NCI-H82 treated with DMSO at 0.1 percent for 48 hours (cell line): ENCODE results near the gene RADX.
"Not testable (repeated sequence)": the region's sequence is repeated elsewhere in the genome, so short reads cannot be mapped to it uniquely, and the experiment has no call there.

ENCODE experiments used
- DNase-seq: peaks from one replicate; lab custom pipeline; 2025; ENCODE audit not compliant: unreplicated experiment; lab: John Stamatoyannopoulos, UW

The RADX gene, protein sequence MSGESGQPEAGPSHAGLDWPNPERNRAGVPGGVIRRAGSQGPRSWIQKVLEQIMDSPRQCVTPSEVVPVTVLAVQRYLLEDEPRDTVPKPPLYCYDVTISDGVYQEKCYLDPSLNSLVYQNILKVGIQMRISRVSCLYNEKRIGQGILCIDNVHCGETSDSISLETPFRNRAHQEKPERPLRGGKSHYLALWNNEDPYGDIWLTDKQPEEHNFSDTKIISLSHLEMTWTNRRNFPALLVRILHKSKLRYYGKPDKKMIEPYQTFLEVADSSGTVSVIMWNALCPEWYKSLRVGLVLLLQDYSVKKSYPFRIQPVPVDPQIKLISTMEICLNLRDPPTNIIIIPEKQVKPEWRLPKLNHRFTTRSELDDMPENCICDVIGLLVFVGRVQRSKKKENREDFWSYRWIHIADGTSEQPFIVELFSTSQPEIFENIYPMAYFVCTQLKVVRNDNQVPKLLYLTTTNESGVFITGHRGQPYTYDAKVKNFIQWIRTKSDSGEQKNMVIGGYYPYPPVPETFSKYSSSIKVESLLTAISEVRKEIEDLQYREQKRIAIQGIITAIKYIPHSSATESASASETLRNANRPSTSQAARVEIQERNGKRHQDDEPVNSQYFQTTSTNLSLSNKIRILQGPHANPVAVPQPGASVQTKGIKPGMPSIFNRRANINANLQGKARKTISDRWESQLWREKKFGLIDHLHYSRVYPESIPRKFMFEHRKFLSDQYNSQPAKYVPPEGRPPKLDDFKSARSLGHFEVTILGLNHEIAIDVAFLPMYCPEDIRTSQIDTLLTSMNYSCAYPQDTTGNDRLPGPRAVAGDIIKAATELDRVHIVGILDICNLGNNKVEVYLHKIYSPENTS

DNA sequence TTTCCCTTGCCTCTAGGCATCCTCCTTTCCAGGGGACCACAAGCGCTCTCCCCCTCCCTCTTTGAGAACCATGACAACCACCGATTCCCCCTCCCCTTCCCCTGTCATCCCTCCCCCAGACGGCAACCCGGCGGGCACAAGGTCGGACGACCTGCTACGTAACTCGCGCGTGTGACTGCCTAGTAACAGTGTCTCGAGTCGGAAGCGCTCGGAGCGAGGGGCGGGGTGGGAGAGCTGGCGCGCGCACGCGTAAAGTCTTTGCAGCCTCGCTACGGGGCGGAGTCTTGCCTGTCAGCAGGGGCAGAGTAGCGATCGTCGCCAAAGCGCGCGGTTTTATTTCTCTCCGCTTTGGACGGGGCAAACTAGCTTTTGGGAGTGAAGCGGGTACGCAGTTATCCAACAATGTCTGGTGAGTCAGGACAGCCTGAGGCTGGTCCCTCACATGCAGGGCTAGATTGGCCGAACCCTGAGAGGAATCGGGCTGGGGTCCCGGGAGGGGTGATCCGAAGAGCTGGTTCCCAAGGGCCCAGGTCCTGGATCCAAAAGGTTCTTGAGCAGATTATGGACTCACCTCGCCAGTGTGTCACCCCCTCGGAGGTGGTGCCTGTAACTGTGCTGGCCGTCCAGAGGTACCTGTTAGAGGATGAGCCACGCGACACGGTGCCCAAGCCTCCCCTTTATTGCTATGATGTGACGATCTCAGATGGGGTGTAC lies at the start of gene RADX:
Gene RADX, plus strand, starts transcription at position 300 of the 714 bp plus-strand sequence. Its CDS starts 103 bp downstream, at position 403.
- no peak for DNase-seq

DNA sequence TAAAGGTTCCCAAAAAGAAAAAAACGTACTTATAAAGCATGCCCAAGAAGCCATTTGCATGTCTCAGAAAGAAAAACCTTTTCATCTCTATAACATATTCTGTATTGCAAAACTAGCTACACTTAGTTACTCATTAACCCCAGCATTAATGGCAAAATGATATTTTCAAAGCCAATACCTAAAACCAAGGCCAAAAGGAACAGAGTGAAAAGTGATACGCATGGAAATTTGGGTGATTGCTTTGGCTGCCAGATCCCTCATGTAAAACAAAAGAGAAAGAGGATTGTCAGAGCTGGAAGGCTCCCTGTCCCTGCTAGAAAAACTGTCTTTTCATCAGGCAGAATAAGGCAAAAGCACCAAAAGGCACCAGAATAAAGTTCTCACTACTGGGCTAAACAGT lies 46.8 kb upstream of the RADX start:
- DNase-seq: no peak

DNA sequence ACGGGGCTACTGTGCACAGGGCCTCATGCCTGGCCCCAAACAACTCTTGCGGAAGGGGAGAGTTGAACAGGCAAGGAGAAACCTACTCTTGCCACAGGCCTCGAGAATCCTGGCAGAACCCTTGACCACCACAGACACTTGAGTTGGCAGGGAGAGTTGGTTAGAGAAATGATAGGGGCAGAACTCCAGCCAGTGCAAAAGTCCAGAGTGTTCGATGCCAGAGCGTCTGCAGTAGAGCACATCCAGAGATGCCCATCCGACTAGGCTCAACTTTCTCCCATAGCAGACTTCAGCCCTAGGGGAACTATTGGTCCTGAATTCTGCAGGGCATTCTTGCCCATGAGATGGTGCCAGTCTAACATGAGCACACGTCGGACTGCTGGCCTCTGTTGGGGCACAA lies 45.4 kb upstream of the RADX start:
- DNase-seq: no peak

DNA sequence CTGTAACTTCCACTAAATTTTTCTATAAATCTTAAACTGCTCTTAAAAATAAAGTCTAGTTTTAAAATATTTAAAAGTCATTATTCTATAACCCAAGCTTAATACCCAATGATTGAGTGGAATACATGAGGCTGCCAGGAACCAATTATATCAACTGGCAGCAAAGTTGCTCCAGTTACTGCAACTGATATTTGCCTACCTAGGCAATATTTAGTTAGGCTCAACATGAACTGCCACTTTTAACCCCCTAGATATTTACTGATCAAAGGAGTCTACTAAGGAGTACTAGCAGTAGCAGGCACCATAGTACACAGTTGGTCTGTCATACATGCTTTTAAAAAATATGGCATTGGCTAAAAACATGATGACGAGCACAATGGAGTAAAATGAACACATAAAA lies 29.9 kb upstream of the RADX start:
- no peak for DNase-seq

DNA sequence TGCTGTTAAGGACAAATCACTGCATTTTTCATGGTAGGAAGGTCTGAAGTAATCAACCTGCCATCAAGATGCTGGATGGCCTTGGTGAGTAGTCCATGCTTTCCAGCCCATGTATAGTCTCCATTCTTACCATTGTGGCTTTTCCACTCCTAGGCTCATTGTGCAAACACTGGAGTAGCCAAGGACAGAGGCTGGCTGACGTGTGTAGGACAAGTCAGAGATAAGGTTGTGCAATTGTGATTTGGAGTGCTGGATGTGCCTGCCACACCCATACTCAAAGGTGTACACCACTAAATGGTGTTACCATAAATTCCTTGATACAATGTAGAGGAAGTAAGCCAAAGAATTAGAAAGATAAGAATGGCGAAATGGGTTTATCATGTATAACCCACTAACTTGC lies 26.3 kb upstream of the RADX start:
- no peak for DNase-seq

DNA sequence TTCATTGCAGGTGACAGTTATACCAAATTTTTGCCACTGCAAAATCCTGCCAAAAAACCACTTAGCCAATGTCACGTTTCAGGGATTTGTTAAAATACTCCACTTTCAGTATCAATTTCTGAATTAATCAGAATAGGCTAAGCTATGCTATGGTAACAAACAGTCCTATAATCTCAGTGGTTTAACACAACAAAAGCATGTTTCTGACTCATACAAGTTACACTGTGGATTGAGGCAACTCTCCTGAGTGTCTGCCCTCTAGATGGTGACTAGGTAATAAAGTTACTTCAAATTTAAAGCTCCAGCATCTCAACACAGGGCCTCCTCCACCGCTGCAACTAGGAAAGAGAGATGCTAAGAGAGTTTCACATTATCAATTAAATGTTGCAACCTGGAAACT lies 23.0 kb upstream of the RADX start:
- DNase-seq: no peak

DNA sequence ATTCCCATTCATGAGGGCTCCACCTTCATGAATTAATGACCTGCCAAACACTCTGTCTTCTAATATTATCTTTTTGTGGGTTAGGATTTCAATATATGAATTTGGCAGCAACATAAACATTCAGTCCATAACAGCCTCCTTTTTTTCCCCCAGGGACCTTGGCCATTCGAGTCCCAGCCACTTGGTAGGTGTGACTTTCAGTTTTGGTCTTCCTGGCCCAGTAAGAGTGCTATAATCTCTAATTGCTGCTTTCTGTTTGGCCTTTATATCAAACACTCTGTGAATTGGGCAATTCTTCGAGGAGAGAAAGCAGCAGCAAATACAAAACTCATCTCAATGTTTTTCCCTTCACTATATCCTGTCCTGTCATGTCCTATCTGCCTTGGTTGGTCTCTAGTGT lies 12.4 kb upstream of the RADX start:
- DNase-seq: no peak

DNA sequence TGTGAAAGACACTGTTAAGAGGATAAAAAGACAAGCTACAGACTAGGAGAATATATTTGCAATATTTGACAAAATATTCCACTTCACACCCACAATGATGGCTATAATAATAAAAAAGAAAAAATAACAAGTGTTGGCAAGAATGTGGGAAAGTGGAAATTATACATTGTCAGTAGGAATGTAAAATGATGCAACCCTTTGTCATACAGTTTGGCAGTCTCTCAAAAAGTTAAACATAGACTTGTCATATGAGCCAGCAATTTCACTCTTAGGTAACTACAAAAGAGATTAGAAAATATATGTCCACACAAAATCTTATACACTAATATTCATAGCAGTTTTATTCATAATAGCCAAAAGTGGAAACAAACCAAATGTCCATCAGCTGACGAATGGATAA lies 5.2 kb upstream of the RADX start:
- DNase-seq: no peak

DNA sequence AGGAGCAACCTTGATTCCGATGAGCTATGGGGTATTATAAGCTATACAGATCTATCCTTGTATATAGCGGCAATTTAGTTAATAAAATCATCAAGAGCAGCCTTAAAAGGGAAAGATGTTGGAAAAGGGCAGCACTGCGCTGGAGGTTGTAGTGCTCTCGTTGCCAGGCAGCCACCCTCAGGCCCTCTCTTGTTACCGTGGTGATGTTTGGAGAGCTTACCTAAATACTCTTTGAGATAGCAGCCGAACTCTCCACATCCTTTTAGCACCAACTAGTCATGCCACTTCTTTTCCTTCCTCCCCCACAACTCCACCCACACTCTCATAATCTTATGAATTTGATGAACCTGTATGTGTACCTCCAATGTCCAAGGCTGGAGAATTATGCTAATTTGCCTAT lies 3.8 kb upstream of the RADX start:
- DNase-seq: no peak

DNA sequence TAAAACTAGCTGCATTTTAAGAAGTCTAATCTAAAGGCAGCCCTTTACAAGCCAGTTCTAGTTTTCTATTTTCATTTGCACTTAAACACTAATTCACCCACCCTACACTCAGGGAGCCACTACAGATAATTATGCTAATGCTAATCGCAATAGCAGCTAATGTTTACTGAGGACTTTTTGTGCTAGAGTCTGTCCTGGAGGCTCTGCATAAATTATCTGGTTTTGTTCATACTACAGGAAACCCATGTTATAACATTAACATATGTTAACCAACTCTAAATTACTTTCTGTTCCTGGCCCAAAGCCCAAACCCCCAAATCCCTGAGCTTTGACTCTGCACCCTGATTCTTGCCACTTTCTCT lies 480 bp upstream of the RADX start:
- DNase-seq: no peak

DNA sequence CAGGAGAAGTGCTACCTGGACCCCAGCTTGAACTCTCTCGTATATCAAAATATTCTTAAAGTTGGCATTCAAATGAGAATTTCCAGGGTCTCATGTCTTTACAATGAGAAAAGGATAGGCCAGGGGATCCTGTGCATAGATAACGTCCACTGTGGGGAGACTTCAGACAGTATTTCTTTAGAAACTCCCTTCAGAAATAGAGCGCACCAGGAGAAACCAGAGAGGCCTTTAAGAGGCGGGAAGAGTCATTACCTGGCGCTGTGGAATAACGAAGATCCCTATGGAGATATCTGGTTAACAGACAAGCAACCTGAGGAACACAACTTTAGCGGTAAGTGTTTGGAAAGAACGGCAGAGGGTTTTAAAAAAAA lies 600 bp downstream of the RADX start:
- DNase-seq: no peak

DNA sequence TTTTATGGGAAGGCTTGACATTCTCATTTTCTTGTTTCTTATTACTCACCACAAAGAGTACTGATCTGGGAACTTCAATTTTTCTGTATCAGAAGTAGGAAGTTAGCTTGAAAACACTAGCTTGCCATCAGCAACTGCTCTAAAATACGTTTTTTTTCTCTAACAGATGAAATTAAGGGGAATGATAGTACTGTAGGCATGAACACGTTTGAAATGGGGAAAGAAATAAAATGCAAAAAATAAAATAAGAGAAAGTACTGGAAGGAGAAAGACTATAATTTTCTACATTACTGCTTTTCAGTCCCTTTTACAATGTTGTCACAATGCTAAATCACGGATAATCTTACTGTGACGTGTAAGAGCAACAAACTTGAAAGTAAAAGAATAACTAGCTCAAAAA lies 1.5 kb downstream of the RADX start:
- DNase-seq: no peak

DNA sequence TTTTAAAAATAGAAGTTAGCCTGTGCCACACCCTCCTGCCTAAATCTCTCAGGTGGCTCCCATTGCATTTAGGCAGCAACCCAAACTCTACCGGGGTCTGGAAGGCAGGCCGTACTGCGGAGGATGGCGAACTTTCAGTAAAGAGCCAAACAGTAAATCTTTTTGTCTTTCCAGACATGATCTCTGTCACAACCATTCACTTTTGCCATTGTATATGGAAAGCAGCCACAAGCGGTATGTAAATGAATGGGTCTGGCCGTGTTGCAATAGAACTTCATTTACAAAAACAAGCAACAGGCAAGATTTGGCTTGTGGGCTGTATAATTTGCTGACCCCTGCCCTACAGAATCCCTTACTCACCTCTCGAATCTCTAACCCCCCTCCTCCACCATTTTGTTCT lies 3.3 kb downstream of the RADX start:
- DNase-seq: no peak

DNA sequence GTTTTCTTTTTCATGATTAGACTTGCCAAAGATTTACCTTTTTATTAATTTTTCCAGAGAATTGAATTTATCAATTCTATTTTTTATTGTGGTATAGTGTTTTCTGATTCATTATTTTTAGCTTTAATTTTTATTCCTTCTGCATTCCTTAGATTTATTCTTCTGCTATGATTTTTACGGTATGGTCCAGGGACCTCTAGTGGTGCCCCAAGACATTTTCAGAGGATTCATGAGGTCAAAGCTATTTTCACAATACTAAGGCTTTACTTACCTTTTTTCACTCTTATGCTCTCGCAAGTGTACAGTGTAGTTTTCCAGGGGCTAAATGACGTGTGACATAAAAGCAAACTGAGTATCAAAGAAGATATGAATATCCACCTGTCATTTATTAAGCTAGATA lies 8.0 kb downstream of the RADX start:
- DNase-seq: no peak

DNA sequence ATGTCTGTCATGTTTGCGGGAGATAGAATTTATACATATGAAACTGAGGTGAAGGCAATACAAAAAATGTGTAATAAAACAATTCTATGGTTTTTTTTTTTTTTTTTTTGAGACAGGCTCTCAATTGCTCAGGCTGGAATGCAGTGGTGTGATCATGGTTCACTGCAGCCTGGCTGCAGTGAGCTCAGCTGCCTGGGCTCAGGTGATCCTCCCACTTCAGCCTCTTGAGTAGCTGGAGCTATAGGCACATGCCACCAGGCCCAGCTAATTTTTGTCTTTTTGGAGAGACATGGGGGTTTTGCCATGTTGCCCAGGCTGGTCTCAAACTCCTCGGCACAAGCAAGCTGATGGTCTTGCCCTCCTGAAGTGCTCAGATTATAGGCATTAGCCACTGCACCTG lies 10.1 kb downstream of the RADX start:
- DNase-seq: no peak

DNA sequence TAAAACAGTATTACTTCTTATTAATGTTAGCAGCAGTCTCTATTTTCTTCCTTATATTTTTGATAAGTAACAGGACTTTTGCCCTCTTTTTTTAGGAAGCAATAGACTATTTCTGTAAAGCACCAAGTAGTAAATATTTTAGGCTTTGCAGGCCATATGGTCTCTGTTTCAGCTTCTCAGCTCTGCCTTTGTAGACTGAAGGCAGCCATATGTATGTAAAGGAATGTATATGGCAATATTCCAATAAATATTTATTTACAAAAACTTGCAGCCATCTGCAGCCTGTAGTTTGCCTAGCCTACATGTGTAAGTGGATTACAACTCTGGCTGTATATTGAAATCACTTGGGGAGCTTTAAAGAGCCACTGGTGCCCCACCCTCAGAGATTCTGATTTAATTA lies 15.0 kb downstream of the RADX start:
- DNase-seq: no peak

DNA sequence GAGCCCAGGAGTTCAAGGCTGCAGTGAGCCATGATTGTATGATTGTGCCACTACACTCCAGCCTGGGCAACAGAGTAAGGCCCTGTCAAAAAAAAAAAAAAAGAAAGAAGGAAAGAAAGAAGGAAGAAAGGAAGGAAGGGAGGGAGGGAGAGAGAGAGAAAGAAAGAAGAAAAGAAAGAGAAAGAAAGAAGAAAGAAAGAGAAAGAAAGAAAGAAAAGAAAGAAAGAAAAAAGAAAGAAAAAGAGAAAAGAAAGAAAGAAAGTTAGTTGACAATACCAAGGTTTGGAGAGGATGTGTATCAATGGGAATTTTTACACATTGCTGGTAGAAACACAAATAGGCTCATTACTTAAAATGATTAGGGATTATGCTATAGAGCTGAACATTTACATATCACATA lies 19.8 kb downstream of the RADX start:
- no peak for DNase-seq

DNA sequence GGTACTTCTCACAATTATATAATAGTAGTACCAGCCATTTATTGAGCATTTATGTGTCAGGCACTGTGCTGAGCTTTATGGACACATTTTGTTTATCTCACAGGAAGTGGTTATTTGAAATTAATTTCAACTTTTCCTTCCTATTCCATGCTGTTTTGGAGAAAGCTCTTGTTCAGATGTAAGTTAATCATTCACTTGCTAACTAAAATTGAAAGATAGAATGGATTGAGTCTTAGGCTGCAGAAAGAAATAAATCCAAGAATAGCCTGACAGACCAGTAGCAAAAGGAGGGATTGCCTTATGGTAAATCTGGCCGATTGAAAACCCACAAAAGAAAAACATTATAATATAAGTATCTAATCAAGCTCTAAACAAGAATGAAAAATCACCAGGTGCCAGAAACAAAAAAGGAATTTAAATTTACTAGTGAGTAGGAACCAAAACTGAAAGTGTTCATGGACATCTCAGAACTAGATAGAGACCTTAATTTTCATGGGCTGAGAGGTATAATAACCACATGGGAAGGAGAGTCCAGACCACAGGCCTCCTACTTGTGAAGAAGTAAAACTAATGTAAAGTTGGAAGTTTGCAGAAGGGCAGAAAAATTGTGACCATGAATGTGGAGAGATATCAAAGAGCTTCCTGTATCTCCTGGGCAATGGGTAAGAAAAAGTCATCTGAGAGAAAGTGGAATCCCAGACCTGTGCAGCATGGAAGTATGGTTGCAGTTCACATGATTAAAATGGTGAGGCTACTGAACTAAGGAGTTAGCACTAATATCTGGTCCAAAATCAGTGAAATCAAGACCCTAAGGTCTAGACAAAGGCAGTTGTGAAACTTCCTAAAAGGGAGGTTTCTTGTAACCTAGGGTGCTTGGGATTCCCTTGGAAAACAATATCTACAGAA lies 38.0 kb downstream of the RADX start:
- no peak for DNase-seq

DNA sequence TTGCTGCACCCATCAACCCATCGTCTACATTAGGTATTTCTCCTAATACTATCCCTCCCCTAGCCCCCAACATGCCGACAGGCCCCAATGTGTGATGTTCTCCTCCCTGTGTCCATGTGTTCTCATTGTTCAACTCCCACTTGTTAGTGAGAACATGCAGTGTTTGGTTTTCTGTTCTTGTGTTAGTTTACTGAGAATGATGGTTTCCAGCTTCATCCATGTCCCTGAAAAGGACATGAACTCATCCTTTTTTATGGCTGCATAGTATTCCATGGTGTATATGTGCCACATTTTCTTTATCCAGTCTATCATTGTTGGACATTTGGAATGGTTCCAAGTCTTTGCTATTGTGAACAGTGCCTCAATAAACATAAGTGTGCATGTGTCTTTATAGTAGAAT lies 41.8 kb downstream of the RADX start:
- not testable (repeated sequence) for DNase-seq

DNA sequence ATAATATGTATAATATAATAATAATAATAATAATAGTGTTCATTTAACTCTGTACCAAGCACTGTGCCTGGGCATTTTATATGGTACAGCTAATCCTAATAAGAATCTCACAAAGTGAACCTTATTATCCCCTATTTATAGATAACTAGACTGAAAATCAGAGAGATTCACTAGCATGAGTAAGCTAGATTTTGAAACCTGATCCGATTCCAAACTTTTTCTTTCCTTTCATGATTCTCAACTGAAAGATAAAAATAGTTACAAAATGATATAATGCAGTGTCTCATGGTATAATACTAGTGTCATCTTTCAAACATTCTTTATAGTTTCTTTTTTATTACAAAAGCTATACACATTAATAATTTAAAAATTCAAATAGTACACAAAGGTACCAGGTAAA lies 58.9 kb downstream of the RADX start:
- DNase-seq: no peak

DNA sequence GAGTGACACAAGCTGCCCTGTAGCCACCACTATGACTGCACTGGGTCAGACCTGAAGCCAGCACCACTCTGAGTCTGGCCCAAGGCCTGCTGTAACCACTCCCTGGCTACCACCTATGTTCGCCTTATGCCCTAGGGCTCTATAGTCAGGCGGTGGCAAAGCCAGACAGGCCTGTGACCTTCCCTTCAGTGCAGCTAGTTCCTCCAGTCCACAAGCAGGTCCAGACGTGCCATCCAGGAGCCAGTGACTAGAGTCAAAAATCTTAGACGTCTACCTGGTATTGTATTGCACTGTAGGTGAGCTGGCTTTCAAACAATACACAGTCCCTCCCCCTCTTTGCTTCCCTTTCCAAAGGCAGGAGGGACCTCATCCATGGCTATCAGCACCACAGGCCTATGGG lies 60.7 kb downstream of the RADX start:
- DNase-seq: no peak
